PC-3 (cell line): ENCODE results near the gene IRF2.

Source experiments
- EZH2 ChIP-seq: fragments of 300-600 bp; sonication (generic); IDR thresholded peaks from one replicate; pipeline ENCODE4 v1.6.1; 2017; ENCODE audit warnings: antibody characterized with exemption, mild to moderate bottlenecking, low read length; ENCODE audit not compliant: unreplicated experiment
- EZH2phosphoT487 ChIP-seq: fragments of 300-600 bp; sonication (generic); IDR thresholded peaks from 2 replicates; pipeline ENCODE4 v1.6.1; 2018; ENCODE audit warnings: mild to moderate bottlenecking, antibody characterized with exemption, low read length, borderline replicate concordance
- TF ChIP-seq, protein P1 (sequence below): fragments of 300-600 bp; sonication (generic); conservative IDR thresholded peaks from 2 replicates; pipeline ENCODE4 v1.5.1; 2017; ENCODE audit warnings: antibody characterized with exemption, low read depth, mild to moderate bottlenecking, low read length

DNA sequence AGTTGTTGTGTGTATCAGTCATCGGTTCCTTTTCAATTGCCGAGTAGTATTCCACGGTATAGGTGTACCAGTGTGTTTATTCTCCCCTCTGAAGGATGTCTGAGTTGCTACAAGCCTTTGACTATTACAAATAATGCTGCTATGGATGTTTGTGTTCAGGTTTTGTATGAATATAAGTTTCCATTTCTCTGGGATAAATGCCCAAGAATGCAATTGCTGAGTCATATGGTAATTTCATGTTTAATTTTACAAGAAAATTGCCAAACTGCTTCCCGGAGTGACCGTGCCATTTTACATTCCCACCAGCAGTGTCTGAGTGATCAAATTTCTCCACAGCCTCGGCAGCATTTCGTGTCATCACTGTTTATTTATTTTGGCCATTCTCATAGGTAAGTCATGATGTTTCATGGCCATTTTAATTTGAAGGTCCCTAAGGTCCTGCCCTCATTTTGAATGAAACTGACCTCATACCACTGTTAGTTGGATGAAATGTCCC, 73.9 kb downstream of the IRF2 start:
- TF ChIP-seq, protein P1, sequence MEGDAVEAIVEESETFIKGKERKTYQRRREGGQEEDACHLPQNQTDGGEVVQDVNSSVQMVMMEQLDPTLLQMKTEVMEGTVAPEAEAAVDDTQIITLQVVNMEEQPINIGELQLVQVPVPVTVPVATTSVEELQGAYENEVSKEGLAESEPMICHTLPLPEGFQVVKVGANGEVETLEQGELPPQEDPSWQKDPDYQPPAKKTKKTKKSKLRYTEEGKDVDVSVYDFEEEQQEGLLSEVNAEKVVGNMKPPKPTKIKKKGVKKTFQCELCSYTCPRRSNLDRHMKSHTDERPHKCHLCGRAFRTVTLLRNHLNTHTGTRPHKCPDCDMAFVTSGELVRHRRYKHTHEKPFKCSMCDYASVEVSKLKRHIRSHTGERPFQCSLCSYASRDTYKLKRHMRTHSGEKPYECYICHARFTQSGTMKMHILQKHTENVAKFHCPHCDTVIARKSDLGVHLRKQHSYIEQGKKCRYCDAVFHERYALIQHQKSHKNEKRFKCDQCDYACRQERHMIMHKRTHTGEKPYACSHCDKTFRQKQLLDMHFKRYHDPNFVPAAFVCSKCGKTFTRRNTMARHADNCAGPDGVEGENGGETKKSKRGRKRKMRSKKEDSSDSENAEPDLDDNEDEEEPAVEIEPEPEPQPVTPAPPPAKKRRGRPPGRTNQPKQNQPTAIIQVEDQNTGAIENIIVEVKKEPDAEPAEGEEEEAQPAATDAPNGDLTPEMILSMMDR: no peak
- no peak for TF ChIP-seq EZH2
- no peak for TF ChIP-seq EZH2phosphoT487
